ENCODE results near the gene HARS1. TPM values are rescaled to one million over a fixed set of nuclear protein-coding genes. Genes with fewer than 3 reads are reported as not detected.

Gene HARS1
- total and polyA plus RNA-seq, 2 of the 13 experiments (the other 11 are each of a cell fraction or from before 2014, with no cell fraction given) = 36.9 to 66.2 TPM

GRCh38 chr5:140690941-140691924 is at the start of gene HARS1, which contains the start of gene HARS2 (continued):
- TF ChIP-seq ZBTB26 (CRISPR knock-in tag; IDR thresholded peaks at IDR 0.05; ENCODE audit: borderline replicate concordance) (peak; percentile 29), KIAA2018 (CRISPR knock-in tag; IDR thresholded peaks at IDR 0.05; ENCODE audit: borderline replicate concordance) (peak; percentile 86; the same call in 1 of the 2 replicates), JUND (CRISPR knock-in tag; IDR thresholded peaks at IDR 0.05) (0 out of 2 replicates have a peak, but pooled peaks have one; percentile 17), IRF2 (CRISPR knock-in tag; IDR thresholded peaks at IDR 0.05) (peak; percentile 54), SALL1 (CRISPR knock-in tag; IDR thresholded peaks at IDR 0.05) (peak; percentile 90), SMC3 (IDR thresholded peaks at IDR 0.05; ENCODE audit: low read length) (no peak), SMAD1 (CRISPR knock-in tag; IDR thresholded peaks at IDR 0.05; ENCODE audit: borderline replicate concordance, low read depth) (peak; percentile 53; the same call in 1 of the 2 replicates), IRF1 (CRISPR knock-in tag; IDR thresholded peaks at IDR 0.05; ENCODE audit: low read depth) (no peak), POLR2G (IDR thresholded peaks at IDR 0.05; ENCODE audit: low read depth, low read length) (peak; percentile 95), ZNF660 (CRISPR knock-in tag; IDR thresholded peaks at IDR 0.05; ENCODE audit: borderline replicate concordance, low read depth) (no peak), MYNN (CRISPR knock-in tag; IDR thresholded peaks at IDR 0.05; ENCODE audit: low read depth) (no peak), ZNF784 (CRISPR knock-in tag; IDR thresholded peaks at IDR 0.05; ENCODE audit: borderline replicate concordance) (0 out of 2 replicates have a peak, but pooled peaks have one; percentile 9)
